DND-41 (cell line): Measurements from ENCODE around the gene PAX2.

Source experiments
- ATAC-seq: fragments of 200-7000 bp; cut with Tn5 transposase; 3 replicates; pipeline ENCODE4 v1.9.1; 2021; ENCODE audit warnings: low read depth; ENCODE audit not compliant: insufficient read depth
- DNase-seq: peaks from one replicate; pipeline ENCODE4 v3.0.0-alpha.2; 2020
- H2AFZ ChIP-seq: 2 replicates; pipeline ENCODE4 v1.6.0; 2012; ENCODE audit warnings: low read depth, low read length
- H3K27ac ChIP-seq: 2 replicates; pipeline ENCODE4 v1.5.1; 2012; ENCODE audit warnings: low read length, inconsistent platforms
- H3K27me3 ChIP-seq: fragments of 200-600 bp; sonication (generic); 2 replicates; pipeline ENCODE4 v1.6.0; 2012; ENCODE audit warnings: low read length, mild to moderate bottlenecking, inconsistent platforms; ENCODE audit not compliant: insufficient read depth, poor library complexity
- H3K36me3 ChIP-seq: 2 replicates; pipeline ENCODE4 v1.5.1; 2012; ENCODE audit warnings: low read length, inconsistent platforms; ENCODE audit not compliant: insufficient read depth
- H3K4me1 ChIP-seq: 2 replicates; pipeline ENCODE4 v1.5.1; 2012; ENCODE audit warnings: mild to moderate bottlenecking, low read length; ENCODE audit not compliant: insufficient read depth
- H3K4me2 ChIP-seq: 2 replicates; pipeline ENCODE4 v1.6.0; 2012; ENCODE audit warnings: mild to moderate bottlenecking, moderate library complexity, low read length, inconsistent platforms; ENCODE audit not compliant: insufficient read depth
- H3K4me3 ChIP-seq, 2 experiments: fragments of 200-600 bp in 1 of 2; shearing (Covaris generic) in 1 of 2; 2 replicates each; pipeline ENCODE4 v1.5.1; 2012 to 2016; ENCODE audit warnings: inconsistent platforms in 2 of 2, low read length in 2 of 2, mild to moderate bottlenecking in 2 of 2, low read depth in 1 of 2, moderate library complexity in 1 of 2
- H3K79me2 ChIP-seq: 2 replicates; pipeline ENCODE4 v1.6.0; 2012; ENCODE audit warnings: low read length, inconsistent platforms; ENCODE audit not compliant: insufficient read depth
- H3K9ac ChIP-seq: 2 replicates; pipeline ENCODE4 v1.6.0; 2012; ENCODE audit warnings: low read depth, mild to moderate bottlenecking, inconsistent platforms, low read length, moderate library complexity
- H3K9me3 ChIP-seq: 2 replicates; pipeline ENCODE4 v1.5.1; 2012; ENCODE audit warnings: low read length, moderate library complexity, mild to moderate bottlenecking, inconsistent platforms; ENCODE audit not compliant: insufficient read depth, severe bottlenecking
- H4K20me1 ChIP-seq: 2 replicates; pipeline ENCODE4 v1.6.0; 2012; ENCODE audit warnings: low read length; ENCODE audit not compliant: insufficient read depth
- EZH2 ChIP-seq: IDR thresholded peaks from 3 replicates; pipeline ENCODE4 v1.6.1; 2012; ENCODE audit warnings: borderline replicate concordance, low read depth, mild to moderate bottlenecking, moderate library complexity, low read length, inconsistent platforms; ENCODE audit not compliant: severe bottlenecking
- TF ChIP-seq, protein P1 (sequence below): IDR thresholded peaks from 2 replicates; pipeline ENCODE4 v1.5.1; 2012; ENCODE audit warnings: borderline replicate concordance, low read length, moderate library complexity, mild to moderate bottlenecking; ENCODE audit not compliant: poor library complexity, severe bottlenecking; ENCODE audit errors: extremely low read depth

PAX2 gene

DNA sequence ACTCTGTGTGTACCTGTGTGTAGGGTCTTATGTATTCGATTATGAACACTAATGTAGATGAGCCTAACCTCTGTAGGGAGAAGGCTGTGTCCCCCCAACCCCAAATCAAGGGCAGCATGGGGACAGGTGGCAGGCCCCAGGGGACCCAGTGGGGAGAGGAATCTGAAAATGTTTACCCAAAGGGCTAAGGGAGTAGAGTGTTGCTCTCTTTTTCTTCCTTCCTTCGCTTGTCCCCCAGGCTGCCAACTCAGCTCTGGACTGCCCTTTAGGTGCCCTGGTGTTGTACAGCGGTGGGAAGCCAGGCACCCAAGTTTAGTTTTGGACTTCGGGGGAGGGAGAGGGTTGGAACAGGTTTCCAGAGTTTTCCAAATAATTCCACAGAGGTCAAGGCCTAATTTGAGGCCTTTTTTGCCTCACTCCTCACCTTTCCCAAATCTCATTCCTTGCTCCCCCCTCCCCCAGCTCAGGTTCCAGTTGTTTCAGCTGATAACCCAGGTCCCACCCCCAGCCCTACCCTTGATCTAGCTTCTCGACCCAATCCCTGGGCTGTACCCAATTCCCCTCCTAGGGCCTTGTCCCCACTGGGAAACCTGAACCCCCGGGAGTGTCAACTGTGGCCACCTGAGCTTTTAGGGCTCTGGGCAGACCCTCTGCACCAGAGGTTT is 9.1 kb upstream of the PAX2 start:
- Histone ChIP-seq H3K9ac (no peak overlapping the region), H3K4me1 (no peaks in the 10 kb centered on the region), H4K20me1 (no peaks in the 10 kb centered on the region), H3K27me3 (peaks cover 36% of the 10 kb centered on the region), H3K79me2 (no peaks in the 10 kb centered on the region), H3K9me3 (no peaks in the 10 kb centered on the region), H3K4me2 (no peak overlapping the region), H3K36me3 (no peaks in the 10 kb centered on the region), H2AFZ (no peak overlapping the region), H3K4me3 (no peak overlapping the region), H3K27ac (no peak overlapping the region)
- DNase-seq (no peak), ATAC-seq (no peak)
- TF ChIP-seq, protein P1, sequence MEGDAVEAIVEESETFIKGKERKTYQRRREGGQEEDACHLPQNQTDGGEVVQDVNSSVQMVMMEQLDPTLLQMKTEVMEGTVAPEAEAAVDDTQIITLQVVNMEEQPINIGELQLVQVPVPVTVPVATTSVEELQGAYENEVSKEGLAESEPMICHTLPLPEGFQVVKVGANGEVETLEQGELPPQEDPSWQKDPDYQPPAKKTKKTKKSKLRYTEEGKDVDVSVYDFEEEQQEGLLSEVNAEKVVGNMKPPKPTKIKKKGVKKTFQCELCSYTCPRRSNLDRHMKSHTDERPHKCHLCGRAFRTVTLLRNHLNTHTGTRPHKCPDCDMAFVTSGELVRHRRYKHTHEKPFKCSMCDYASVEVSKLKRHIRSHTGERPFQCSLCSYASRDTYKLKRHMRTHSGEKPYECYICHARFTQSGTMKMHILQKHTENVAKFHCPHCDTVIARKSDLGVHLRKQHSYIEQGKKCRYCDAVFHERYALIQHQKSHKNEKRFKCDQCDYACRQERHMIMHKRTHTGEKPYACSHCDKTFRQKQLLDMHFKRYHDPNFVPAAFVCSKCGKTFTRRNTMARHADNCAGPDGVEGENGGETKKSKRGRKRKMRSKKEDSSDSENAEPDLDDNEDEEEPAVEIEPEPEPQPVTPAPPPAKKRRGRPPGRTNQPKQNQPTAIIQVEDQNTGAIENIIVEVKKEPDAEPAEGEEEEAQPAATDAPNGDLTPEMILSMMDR, result no peak
- no peak for TF ChIP-seq EZH2

DNA sequence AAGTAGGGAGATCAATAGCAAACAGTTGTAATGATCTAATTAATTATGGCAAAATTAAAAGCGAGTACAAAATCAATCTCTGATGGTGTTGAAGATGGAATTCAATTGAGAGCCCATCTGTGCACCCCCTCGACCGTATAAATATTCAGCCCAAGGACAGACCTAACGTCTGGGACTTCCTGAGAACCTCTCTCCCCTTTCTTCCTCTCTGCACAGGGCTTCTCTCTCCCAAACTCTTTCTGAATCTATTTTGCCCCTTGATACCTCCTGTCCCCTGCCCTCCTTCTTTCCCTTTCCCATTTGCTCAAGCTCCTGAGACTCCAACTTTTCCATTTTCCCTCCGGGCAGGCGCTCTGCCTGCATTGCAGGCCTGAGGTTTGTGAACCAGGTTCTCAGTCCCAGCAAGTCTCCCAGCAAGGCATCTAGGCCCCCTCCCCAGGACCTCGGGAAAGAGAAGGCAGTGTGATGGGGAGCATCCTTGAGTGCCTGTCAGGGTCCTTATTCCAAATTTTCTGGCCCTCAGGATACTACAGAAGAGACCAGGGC is 8.5 kb upstream of the PAX2 start:
- H3K27ac ChIP-seq, result no peak overlapping the region
- no peaks in the 10 kb centered on the region for H3K79me2 ChIP-seq
- no peaks in the 10 kb centered on the region for H3K9me3 ChIP-seq
- H3K4me2 ChIP-seq, result no peak overlapping the region
- ATAC-seq, result no peak
- no peak overlapping the region for H3K9ac ChIP-seq
- no peak overlapping the region for H3K4me3 ChIP-seq
- TF ChIP-seq, protein P1, result no peak
- no peak for TF ChIP-seq EZH2
- no peaks in the 10 kb centered on the region for H4K20me1 ChIP-seq
- DNase-seq, result no peak
- H3K4me1 ChIP-seq, result no peaks in the 10 kb centered on the region
- no peak overlapping the region for H2AFZ ChIP-seq
- H3K36me3 ChIP-seq, result no peaks in the 10 kb centered on the region
- peaks cover 37% of the 10 kb centered on the region for H3K27me3 ChIP-seq

DNA sequence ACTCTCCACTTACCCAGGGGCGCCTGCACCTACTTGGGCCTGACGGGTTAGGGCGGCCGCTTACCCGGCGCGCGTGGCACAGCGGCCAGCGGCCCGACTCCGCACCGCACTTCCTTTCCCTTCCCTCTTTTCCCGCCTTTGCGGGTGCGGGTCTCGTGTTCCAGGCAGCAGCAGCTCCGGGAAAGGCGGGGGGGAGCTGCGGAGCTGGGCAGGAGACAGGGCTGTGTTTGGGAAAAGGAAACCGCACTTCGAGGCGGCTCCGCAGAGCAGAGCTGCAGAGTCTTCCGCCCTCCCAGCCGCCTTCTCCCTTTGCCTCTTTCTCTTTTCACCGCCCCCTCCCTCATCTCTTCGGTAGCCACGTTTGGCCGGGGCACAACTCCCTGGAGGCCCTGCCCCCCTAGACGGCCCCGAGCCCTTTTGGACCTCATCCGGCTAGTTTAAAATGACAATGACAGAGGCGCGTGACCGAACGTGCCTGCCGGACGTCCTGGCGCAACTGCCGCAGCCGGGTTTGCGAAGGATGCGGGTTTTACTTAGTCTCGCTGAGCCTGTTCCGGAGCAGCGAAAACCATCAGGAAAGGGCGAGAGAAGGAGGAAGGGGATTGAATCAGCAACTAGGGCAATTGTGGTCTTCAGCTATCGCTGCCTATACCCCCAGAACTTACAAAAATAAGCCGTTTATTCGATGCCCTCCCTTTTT is 7.9 kb upstream of the PAX2 start:
- no peak overlapping the region for H2AFZ ChIP-seq
- H3K36me3 ChIP-seq, result no peaks in the 10 kb centered on the region
- H3K4me1 ChIP-seq, result no peaks in the 10 kb centered on the region
- no peak overlapping the region for H3K27ac ChIP-seq
- no peaks in the 10 kb centered on the region for H4K20me1 ChIP-seq
- no peaks in the 10 kb centered on the region for H3K79me2 ChIP-seq
- DNase-seq (no peak), ATAC-seq (no peak)
- H3K27me3 ChIP-seq, result peaks cover 38% of the 10 kb centered on the region
- no peak for TF ChIP-seq EZH2
- TF ChIP-seq, protein P1, result no peak
- no peak overlapping the region for H3K4me3 ChIP-seq
- H3K4me2 ChIP-seq, result no peak overlapping the region
- no peaks in the 10 kb centered on the region for H3K9me3 ChIP-seq
- no peak overlapping the region for H3K9ac ChIP-seq
